Skeletal muscle cell (primary cell): ENCODE results near the gene NLGN2.

Experiments used
- DNase-seq: peaks from one replicate; pipeline ENCODE4 v3.0.0-alpha.2; 2010; ENCODE audit warnings: low read depth
- H3K4me3 ChIP-seq: 2 replicates; pipeline ENCODE4 v1.5.1; 2011; ENCODE audit warnings: low read depth, mild to moderate bottlenecking, control low read depth, low read length, moderate library complexity

NLGN2 gene

DNA sequence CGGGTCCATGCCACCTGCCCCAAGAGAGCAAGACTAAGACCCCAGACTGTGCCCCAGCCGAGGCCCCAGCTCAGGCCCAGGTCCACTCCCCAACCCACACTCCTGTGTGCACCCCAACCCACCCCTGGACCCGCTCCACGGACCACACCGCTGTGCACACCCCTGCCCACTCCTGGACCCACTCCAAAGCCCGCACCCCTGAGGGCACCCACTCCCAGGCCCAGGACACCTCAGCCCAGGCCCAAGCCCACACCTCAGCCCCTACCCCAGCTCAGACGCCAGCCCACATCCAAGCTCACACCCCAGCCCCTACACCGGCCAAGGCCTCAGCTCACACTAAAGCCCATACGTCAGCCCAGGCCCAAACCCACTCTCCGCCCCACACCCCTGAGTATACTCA is 22.1 kb downstream of the NLGN2 start:
- no peak for DNase-seq
- no peak overlapping the region for H3K4me3 ChIP-seq

DNA sequence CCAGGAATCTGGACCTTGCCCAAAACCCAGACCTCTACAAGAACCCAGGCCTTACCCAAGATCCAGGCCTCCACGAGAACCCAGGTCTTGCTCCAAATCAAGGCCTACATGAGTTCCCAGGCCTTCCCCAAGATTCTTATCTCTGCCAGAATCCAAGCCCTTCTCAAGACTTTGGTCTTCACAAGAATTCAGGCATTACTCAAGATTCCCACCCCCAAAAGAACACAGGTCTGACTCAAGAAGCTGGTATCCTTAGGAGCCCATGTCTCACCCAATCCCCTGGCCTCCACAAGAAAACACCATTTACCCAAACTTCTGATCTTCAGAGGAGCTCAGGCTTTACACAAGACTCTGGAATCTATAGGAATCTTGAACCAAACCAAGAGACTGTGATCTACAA is 23.6 kb downstream of the NLGN2 start:
- no peak overlapping the region for H3K4me3 ChIP-seq
- DNase-seq: no peak

DNA sequence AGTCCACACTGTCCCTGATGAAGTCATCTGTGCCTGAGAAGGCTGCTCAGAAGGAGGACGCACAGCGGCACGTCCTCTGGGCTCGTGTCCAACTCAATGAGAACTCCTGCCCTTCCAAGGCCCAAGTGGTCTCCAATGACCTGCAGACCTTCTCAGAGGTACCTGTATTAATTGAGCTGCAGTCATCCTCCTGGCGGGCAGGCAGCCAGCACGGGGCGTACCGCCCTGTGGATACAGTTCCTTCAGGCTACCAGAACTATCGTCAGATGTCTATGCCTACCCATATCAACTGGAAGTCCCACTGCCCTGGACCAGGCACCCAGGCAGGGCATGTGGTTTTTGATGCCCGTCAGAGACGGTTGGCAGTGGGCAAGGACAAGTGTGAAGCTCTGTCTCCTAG is 24.7 kb downstream of the NLGN2 start:
- no peak overlapping the region for H3K4me3 ChIP-seq

DNA sequence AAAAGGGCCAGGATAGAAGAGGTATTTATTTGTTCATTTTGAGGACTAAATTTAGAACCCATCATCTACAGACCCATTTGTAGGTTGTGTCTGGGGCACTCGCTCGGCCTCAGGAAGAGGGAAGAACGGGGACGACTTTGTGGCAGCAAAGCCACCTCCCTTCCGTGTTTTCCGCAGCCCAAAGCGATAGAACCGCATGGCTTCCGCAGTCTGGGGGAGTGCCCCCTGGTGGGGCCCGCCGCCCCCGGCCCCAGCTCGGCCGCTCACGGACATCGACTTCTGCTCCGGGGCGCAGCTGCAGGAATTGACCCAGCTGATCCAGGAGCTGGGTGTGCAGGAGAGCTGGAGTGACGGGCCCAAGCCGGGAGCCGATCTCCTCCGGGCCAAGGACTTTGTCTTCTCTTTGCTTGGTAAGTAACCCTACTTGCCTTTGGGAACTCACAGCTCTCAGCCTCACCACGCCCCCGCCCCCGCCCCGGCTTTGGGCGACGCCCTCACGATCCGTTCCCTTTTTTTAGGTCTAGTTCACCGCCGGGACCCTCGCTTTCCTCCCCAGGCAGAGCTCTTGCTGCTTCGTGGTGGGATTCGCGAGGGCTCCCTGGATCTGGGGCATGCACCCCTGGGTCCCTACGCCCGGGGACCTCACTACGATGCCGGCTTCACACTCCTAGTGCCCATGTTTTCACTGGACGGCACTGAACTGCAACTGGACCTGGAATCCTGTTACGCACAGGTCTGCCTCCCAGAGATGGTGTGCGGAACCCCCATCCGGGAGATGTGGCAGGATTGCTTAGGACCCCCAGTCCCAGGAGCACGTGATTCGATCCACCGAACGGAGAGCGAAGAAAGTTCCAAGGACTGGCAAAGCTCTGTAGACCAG is 28.3 kb downstream of the NLGN2 start:
- H3K4me3 ChIP-seq: peak overlapping the region; percentile 61
- no peak for DNase-seq

More for the DNA sequence above, 24.7 kb downstream of the NLGN2 start:
- no peak for DNase-seq

DNA sequence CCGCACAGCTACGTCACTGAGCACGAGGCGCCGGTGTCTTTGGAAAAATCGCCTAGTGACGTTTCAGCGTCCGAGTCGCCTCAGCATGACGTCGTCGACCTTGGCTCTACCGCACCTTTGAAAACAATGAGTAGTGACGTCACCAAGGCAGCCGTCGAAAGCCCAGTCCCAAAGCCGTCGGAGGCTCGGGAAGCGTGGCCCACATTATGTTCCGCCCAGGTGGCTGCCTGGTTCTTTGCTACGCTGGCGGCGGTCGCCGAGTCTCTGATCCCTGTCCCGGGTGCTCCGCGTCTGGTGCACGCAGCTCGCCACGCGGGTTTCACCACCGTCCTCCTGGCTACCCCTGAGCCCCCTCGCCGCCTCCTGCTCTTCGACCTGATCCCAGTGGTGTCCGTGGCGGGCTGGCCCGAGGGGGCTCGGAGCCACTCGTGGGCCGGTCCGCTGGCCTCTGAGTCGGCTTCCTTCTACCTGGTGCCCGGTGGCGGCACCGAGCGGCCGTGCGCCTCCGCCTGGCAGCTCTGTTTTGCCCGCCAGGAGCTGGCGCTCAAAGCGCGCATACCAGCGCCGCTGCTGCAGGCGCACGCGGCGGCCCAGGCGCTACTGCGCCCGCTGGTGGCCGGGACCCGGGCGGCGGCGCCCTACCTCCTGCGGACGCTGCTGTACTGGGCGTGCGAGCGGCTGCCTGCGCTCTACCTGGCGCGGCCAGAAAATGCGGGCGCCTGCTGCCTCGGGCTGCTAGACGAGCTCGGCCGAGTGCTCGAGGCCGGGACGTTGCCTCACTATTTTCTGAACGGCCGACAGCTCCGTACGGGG is 29.1 kb downstream of the NLGN2 start:
- H3K4me3 ChIP-seq: peak overlapping the region; percentile 61
- DNase-seq: no peak

DNA sequence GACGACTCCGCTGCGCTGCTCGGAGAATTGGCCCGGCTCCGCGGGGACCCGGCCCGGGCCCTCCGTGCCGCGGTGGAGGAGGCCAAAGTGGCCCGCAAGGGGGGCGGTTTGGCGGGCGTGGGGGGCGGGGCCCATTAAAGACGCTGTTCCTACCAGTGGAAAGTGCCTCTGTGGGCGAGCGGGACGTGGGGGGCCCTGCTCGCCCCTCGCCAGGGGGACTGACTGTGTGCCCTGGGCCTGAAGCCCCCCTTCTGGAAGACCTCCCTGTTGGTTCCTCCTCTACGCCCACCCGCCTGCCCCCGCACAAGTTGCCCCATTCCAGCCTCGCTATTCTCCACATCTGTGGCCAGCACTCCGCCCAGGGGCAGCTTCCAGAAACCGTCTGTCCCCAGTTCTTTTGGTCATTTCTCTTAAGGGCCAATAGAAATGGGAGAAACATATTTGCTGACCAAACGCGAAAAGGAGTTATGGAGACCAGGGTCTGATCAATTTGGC is 29.8 kb downstream of the NLGN2 start:
- no peak for DNase-seq
- H3K4me3 ChIP-seq: peak overlapping the region; percentile 61

DNA sequence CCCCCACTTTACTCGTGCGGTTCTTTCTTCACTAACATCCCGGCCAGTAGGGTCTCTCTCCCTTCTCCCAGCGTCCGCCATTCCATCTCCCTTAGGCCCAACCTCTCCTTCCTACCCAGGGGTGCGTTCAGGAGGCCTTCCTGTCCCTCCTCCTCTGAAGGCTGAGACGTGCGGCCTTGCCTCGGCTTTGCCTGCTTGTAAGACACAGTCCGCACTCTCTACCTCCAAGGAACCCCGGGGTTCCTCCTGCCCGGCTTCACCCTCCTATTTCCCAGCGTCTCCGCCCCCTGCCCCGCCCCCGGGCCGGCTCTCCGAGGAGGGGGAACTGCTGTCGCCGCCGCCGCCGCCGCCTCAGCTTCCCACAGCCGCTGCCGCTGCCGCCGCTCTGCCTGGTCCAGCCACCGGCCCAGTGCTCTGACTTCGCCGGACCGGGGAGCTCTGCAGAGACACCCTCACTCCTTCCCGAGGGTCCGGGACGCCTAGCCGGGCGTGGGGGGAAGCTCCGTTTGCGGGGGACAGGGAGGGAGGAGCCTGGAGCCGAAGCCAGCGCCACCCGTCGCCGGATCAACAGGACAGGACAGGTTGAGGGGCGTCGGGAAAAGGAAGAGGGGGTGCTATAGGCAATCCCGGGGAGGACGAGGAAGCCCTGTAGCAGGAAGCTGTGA is 30.4 kb downstream of the NLGN2 start:
- peak overlapping the region; percentile 61 for H3K4me3 ChIP-seq
- no peak for DNase-seq

DNA sequence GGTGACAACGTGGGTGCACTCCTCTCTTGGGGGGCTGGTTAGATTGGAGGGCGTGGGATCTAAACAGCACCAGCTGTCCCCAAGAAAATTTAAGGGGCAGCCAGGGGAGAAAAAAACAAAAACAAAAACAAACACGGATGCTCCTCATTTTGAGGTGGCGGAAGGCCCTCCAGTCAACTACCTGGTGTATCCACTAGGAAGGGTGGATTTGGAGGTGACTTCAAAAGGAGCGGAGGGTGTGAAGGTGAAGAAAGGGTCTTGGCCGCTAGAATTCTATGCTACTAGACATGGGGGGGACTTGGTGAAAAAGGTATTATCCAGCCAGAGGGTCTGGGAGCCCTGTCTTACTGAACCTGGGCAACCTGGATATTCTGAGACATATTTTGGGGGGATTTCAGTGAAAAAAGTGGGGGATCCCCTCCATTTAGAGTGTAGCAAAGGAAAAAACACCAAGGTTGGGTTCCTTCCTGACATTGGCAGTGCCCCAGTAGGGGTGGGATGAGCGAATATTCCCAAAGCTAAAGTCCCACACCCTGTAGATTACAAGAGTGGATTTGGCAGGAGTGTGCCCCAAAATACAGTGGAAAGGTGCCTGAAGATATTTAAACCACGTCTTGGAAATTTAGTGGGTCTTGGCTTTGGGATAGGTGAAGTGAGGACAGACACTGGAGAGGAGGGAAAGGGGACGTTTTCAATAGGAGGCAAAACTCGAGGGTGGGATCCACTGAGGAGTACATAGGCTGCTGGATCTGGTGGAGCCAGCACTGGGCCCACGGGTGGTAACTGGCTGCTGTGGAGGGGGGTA is 31.2 kb downstream of the NLGN2 start:
- H3K4me3 ChIP-seq: peak overlapping the region; percentile 61
- no peak for DNase-seq

DNA sequence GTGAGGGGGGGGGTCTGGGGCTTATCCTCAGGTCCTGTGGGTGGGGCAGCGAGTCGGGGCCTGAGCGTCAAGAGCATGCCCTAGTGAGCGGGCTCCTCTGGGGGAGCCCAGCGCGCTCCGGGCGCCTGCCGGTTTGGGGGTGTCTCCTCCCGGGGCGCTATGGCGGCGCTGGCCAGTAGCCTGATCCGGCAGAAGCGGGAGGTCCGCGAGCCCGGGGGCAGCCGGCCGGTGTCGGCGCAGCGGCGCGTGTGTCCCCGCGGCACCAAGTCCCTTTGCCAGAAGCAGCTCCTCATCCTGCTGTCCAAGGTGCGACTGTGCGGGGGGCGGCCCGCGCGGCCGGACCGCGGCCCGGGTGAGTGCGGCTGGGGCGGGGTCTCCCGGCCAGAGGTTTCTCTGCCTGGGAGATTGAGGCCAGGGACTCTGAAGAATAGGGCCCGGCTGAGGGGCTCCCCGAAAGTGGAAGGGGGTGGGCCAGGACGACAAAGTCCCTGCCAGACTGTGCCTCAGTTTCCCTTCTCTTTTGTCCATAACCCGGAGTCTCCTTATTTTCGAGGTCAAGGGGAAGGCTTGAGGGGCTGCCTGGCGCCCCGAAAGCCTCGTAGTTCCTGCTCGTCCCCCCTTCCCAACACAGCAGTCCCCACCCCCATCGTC is 31.9 kb downstream of the NLGN2 start, which contains the start of gene FGF11:
Gene FGF11 (plus strand): TSS at position 51 of the 651 bp plus-strand sequence. CDS start 109 bp downstream, at position 160.
- peak within 1 kb of the TSS; percentile 61 for H3K4me3 ChIP-seq
- DNase-seq: no peak

DNA sequence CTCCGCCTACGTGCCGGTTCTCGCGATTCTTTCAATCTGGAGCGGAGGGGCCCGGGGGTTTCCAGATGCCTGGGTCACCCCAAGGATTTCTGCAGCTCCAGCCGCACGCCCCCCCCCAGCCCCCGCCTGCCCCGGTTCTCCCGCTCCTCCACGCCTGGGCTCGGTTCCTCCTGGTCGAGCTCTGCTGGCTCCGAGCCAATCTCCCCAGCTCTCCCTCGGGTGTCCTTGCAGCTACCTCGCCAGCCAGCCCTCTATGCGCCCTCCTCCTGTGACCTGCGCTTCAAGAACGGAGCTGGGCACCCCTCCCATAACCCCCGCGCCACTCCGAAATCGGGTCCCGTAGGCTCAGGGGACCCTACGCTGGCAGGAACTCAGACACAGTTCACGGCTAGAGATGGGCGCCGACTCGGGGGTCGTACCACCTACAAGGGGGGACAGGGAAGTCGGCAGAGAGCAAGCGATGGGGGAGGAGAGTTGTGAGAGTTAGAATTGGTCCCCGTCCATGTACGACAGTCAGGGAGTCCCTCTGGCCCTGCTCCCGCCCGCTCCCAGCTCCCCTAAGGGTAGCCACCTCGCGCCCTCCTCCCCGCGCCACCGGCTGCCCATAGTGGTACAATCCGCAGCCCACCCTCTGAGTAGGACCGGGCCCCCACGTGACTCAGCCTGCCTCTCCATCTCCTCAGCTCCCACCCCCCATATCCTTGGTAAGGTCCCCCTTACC is 32.6 kb downstream of the NLGN2 start:
- DNase-seq: no peak
- H3K4me3 ChIP-seq: peak overlapping the region; percentile 61

DNA sequence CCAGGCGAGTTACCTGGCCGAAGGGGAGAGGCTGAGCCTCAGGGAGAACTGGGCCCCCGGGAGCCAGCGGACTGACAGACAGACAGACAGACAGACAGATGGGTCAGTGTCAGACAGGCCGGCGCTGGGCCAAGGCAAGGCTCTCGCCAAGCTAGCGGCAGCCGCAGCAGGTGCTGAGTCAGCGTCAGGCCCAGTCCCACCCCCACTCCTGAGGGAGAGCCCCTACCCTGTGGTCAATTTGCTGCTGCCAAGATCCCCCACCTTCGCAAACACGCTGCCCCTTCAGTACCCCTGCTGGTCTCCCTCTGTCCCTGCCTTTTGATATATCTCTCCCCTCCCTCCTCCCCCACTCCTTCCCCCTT is 33.2 kb downstream of the NLGN2 start:
- H3K4me3 ChIP-seq: peak overlapping the region; percentile 61
- DNase-seq: no peak

DNA sequence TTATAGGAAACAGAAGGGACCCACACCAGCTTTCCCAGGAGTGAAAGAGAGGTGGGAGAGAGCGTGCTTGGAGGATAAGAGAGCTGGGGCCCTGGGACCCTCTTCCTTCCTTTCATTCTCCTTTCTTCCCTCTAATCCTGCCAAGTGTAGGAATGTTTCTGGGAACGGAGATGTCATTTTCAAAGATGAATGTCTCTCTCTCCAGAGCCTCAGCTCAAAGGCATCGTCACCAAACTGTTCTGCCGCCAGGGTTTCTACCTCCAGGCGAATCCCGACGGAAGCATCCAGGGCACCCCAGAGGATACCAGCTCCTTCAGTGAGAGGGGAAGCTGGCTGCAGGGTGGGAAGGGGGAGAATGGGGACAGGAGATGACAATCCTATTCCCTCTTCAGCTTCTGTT is 33.6 kb downstream of the NLGN2 start:
- no peak for DNase-seq
- no peak overlapping the region for H3K4me3 ChIP-seq

DNA sequence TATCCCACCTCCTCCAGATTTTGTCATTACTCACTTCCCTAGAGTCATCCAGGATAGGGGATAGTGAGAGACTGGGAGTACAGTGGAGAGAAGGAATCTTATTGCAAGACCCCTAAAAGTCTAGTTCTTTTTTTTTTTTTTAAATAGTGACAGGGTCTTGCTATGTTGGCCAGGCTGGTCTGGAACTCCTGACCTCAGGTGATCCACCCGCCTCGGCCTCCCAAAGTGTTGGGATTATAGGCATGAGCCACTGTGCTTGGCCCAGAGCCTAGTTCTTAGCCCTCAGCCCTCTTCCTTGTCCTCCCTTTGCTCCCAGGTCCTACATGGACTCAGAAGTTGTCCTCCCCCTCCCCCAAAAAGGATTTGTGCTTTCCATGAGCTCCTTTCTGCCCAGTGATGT is 34.5 kb downstream of the NLGN2 start:
- DNase-seq: no peak
- no peak overlapping the region for H3K4me3 ChIP-seq

DNA sequence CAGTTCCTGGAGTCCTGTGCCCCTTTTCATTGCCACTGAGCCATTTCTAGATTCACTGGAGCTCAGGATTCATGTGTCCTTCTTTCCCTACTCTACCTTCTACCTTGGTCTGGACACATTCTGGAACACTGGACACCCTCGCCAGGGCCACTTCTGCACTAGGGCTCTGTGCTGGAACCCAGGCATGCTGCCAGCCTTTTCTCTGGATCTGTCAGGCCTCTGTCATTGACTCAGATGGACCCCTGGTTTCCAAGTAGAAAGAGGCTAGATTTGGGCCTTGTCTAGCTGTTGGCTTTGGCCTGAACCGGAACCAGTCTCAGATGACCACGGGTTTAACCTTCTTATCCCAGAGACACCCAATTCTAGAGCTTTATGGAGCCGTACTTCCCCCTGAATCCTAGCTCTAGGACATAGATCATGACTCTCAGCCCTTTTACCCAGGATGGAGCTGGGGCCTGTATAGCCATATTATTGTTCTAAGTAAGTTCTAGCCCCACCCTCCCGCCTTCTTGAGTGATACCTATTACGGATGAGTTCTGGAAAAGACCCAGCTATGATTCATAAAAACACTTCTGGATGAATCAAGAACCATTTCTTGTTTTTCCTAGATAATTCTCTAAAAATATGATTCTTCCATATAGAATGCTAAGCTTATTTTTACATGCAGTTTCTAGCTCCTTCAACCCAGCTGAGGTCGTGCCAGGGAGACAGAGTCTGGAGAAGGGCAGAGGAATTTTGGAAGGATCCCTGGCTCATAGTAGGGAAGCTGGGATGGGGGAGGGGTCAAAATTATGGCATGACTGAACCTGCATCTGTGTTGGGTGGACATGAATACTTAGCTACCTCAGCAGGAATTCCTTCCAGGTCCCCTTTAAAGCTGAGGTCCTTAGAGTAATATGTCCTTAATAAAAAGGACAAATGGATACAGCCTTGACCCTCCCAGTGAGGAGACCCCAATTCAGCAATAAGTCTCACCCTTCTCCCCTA is 36.1 kb downstream of the NLGN2 start:
- no peak for DNase-seq
- H3K4me3 ChIP-seq: no peak overlapping the region

DNA sequence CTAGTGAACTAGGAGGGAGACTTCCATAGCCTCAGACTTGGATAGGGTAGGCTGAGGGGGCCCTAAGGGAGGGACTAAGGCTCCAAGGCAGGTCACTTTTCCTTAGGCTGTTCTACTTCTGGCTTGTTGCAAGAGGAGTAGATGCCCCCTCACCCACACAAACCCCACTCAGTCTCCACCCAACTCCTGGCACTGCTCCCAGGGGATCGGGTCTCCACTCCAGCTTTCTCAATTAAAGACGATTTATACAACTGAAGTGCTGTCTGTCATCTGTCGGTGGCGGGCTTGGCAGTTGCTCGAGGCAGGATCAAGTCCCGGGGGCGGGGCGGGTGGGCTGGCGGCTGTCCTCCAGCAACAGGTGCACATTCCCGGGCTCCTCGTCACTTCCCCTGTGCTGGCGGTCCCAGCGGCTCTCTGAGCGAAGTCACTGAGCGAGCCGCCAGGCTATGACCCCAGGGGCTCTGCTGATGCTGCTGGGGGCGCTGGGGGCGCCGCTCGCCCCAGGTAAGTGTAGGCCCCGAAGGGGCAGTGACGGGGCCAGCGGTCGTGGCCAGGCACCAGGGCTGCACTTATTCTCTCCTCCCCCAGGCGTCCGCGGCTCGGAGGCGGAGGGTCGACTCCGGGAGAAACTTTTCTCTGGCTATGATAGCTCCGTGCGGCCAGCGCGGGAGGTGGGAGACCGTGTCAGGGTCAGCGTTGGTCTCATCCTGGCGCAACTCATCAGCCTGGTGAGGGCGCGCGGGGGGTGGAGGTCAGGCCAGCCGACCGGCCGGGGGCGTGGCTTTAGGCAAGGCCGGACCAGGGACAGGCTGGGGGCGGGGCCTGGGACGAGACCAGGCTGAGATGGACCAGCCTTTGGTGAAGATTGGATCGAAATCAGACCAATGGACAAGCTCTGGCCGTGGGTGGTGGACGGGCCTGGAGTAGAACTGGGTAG is 37.3 kb downstream of the NLGN2 start, which contains the start of gene CHRNB1:
Gene CHRNB1 (plus strand): TSS at position 380 of the 937 bp plus-strand sequence. CDS start 67 bp downstream, at position 447.
- peak within 1 kb of the TSS; percentile 48 for H3K4me3 ChIP-seq
- no peak for DNase-seq

DNA sequence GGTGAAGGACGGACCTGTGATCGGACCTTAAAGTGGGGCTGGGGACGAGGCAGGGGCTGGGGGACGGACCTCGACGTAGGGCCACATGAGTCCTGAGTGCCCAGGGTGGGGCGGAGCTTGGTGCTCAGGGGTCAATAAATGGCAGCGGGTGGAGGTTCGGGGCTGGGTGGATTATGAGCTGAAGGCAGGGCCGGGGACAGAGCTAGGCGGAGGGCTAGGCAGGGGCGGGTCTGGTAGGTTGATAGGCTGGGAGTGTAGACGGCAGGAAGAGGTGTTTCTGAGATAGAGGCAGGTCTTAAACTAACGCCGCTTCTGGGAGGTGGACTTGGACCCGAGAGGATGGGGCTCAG is 37.9 kb downstream of the NLGN2 start:
- DNase-seq: no peak
- peak overlapping the region; percentile 48 for H3K4me3 ChIP-seq
